Fibroblast of lung (primary cell): ENCODE data around the gene CDYL. TPM values are rescaled to one million over a fixed set of nuclear protein-coding genes. Genes with fewer than 3 reads are reported as not detected.

Experiments
- DNase-seq, 2 donors: peaks; one replicate each; pipeline versions ENCODE4 v3.0.0 to v3.0.0-alpha.2; 2010; ENCODE audit warnings: low read depth in 2 of 2
- H2AFZ ChIP-seq: 2 replicates; pipeline ENCODE4 v1.5.1; 2012; ENCODE audit warnings: low read length, control low read depth, inconsistent platforms
- H3K27ac ChIP-seq: 2 replicates; pipeline ENCODE4 v1.5.1; 2011; ENCODE audit warnings: low read length, control low read depth; ENCODE audit not compliant: insufficient read depth
- H3K27me3 ChIP-seq: 2 replicates; pipeline ENCODE4 v1.5.1; 2011; ENCODE audit warnings: mild to moderate bottlenecking, low read length; ENCODE audit not compliant: control insufficient read depth, insufficient read depth
- H3K36me3 ChIP-seq: 2 replicates; pipeline ENCODE4 v1.5.1; 2011; ENCODE audit warnings: low read length; ENCODE audit not compliant: control insufficient read depth, insufficient read depth
- H3K4me1 ChIP-seq: 2 replicates; pipeline ENCODE4 v1.5.1; 2011; ENCODE audit warnings: low read length; ENCODE audit not compliant: control insufficient read depth, insufficient read depth; ENCODE audit errors: extremely low read depth
- H3K4me2 ChIP-seq: 2 replicates; pipeline ENCODE4 v1.5.1; 2011; ENCODE audit warnings: low read length, control low read depth; ENCODE audit not compliant: insufficient read depth; ENCODE audit errors: extremely low read depth
- H3K4me3 ChIP-seq, 4 experiments: fragments of 200-600 bp in 1 of 4; sonication (generic) in 1 of 4; replicated peaks in 1 of 4; 2 replicates each; pipeline ENCODE4 v1.5.1; 2011 to 2016; ENCODE audit warnings: low read length in 4 of 4, low read depth in 3 of 4, mild to moderate bottlenecking in 3 of 4, control low read depth in 2 of 4, inconsistent platforms in 1 of 4, mixed read lengths in 1 of 4; ENCODE audit not compliant: insufficient read depth in 1 of 4; ENCODE audit errors: control extremely low read depth in 1 of 4
- H3K79me2 ChIP-seq: 2 replicates; pipeline ENCODE4 v1.5.1; 2012; ENCODE audit warnings: mild to moderate bottlenecking, low read length, inconsistent platforms; ENCODE audit not compliant: control insufficient read depth, insufficient read depth
- H3K9ac ChIP-seq: 2 replicates; pipeline ENCODE4 v1.5.1; 2011; ENCODE audit warnings: mild to moderate bottlenecking, low read length, control low read depth; ENCODE audit not compliant: insufficient read depth
- H3K9me3 ChIP-seq: 2 replicates; pipeline ENCODE4 v1.5.1; 2012; ENCODE audit warnings: low read depth, low read length; ENCODE audit not compliant: control insufficient read depth, insufficient read depth
- H4K20me1 ChIP-seq: 2 replicates; pipeline ENCODE4 v1.5.1; 2011; ENCODE audit warnings: low read length; ENCODE audit not compliant: control insufficient read depth, insufficient read depth; ENCODE audit errors: extremely low read depth
- EZH2 ChIP-seq: IDR thresholded peaks from 2 replicates; pipeline ENCODE4 v1.5.1; 2012; ENCODE audit warnings: low read length, control low read depth, mild to moderate bottlenecking; ENCODE audit errors: missing control alignments
- polyA plus RNA-seq, 2 donors: library from polyadenylated mRNA; depleted of rRNA in 1 of 2; stranded (reverse) in 1 of 2; unstranded in 1 of 2; fragments of >200 nt; gene quantifications; 2 replicates each; pipeline ENCODE4 v1.2.1, GENCODE V29; 2011 to 2012; ENCODE audit warnings: missing spikeins in 1 of 2
- total RNA-seq: library from RNA; depleted of rRNA; stranded (reverse); fragments of >200 nt; gene quantifications from 2 replicates; pipeline ENCODE4 v1.2.1, GENCODE V29; 2014
- TF ChIP-seq, protein P1 (sequence below), 2 donors: IDR thresholded peaks in 1 of 2; conservative IDR thresholded peaks in 1 of 2; 1 replicate in 1 of 2; 2 replicates in 1 of 2; pipeline ENCODE4 v1.5.1; 2011 to 2012; ENCODE audit warnings: low read length in 2 of 2, control low read depth in 1 of 2, inconsistent platforms in 1 of 2, low read depth in 1 of 2, mild to moderate bottlenecking in 1 of 2

The CDYL gene
- total and polyA plus RNA-seq, 2 donors (not counting 1 experiment from before 2014, with no cell fraction given) = 20.6 to 24.9 TPM

DNA sequence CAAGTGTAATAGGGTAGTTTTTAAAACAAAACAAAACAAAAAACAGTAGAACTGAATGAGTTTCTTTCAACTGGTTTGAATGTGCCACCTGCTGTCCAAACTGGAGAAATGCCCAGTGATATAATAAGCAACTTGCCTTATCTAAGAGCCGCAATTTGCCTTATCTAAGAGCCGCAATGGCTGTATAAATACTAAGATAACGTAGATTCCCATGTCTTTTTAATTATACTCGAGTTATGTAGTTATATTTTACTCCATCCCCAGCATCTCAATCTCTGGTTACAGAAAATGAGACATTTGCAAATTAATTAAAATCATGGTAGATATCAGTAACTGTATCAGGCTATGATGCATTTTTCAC, 160.5 kb downstream of the CDYL start:
- Histone ChIP-seq H3K4me1 (peaks cover 7% of the 10 kb centered on the region), H3K79me2 (peaks cover 2% of the 10 kb centered on the region), H4K20me1 (no peaks in the 10 kb centered on the region), H3K27me3 (no peaks in the 10 kb centered on the region), H3K36me3 (no peaks in the 10 kb centered on the region), H3K9me3 (no peaks in the 10 kb centered on the region), H3K27ac (no peak overlapping the region), H2AFZ (no peak overlapping the region), H3K9ac (no peak overlapping the region), H3K4me2 (peak overlapping the region; percentile 33), H3K4me3 (no peak overlapping the region)
- TF ChIP-seq EZH2 = no peak
- TF ChIP-seq, protein P1, sequence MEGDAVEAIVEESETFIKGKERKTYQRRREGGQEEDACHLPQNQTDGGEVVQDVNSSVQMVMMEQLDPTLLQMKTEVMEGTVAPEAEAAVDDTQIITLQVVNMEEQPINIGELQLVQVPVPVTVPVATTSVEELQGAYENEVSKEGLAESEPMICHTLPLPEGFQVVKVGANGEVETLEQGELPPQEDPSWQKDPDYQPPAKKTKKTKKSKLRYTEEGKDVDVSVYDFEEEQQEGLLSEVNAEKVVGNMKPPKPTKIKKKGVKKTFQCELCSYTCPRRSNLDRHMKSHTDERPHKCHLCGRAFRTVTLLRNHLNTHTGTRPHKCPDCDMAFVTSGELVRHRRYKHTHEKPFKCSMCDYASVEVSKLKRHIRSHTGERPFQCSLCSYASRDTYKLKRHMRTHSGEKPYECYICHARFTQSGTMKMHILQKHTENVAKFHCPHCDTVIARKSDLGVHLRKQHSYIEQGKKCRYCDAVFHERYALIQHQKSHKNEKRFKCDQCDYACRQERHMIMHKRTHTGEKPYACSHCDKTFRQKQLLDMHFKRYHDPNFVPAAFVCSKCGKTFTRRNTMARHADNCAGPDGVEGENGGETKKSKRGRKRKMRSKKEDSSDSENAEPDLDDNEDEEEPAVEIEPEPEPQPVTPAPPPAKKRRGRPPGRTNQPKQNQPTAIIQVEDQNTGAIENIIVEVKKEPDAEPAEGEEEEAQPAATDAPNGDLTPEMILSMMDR (conservative IDR thresholded peaks at IDR 0.05 in 1 of 2, IDR thresholded peaks at IDR 0.05 in 1 of 2; ENCODE audit: low read depth in 1 of 2, low read length in 2 of 2) = peak; percentile 62 to 67
- DNase-seq = peak; percentile 68 to 83

DNA sequence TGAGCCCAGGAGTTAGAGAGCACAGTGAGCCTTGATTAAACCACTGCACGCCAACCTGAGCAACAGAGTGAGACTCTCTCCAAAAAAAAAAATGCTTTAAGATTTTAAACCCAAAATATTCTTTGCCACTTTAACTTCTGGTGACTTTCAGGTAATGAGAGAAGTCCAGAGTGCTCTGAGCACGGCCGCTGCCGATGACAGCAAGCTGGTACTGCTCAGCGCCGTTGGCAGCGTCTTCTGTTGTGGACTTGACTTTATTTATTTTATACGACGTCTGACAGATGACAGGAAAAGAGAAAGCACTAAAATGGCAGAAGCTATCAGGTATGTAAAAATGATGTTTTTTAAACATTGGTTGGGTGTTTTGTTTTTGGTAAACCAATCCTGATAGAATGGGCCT, 161.2 kb downstream of the CDYL start:
- Histone ChIP-seq H3K79me2 (no peaks in the 10 kb centered on the region), H3K36me3 (no peaks in the 10 kb centered on the region), H3K4me1 (peaks cover 12% of the 10 kb centered on the region), H3K4me2 (no peak overlapping the region), H3K9me3 (no peaks in the 10 kb centered on the region), H3K27ac (no peak overlapping the region), H2AFZ (no peak overlapping the region), H4K20me1 (no peaks in the 10 kb centered on the region), H3K27me3 (no peaks in the 10 kb centered on the region), H3K4me3 (no peak overlapping the region), H3K9ac (no peak overlapping the region)
- TF ChIP-seq EZH2 = no peak
- TF ChIP-seq, protein P1 (conservative IDR thresholded peaks at IDR 0.05 in 1 of 2, IDR thresholded peaks at IDR 0.05 in 1 of 2; ENCODE audit: low read depth in 1 of 2, low read length in 2 of 2) = no peak
- no peak for DNase-seq

GRCh38 chr6:4939241-4939640, 163.0 kb downstream of the CDYL start:
- Histone ChIP-seq H3K79me2 (no peaks in the 10 kb centered on the region), H3K9ac (no peak overlapping the region), H3K4me3 (no peak overlapping the region), H3K4me1 (peaks cover 21% of the 10 kb centered on the region), H3K36me3 (peaks cover 2% of the 10 kb centered on the region), H2AFZ (no peak overlapping the region), H3K27me3 (no peaks in the 10 kb centered on the region), H4K20me1 (no peaks in the 10 kb centered on the region), H3K9me3 (no peaks in the 10 kb centered on the region), H3K27ac (no peak overlapping the region), H3K4me2 (no peak overlapping the region)
- no peak for DNase-seq
- TF ChIP-seq, protein P1 (conservative IDR thresholded peaks at IDR 0.05 in 1 of 2, IDR thresholded peaks at IDR 0.05 in 1 of 2; ENCODE audit: low read depth in 1 of 2, low read length in 2 of 2) = no peak
- TF ChIP-seq EZH2 = no peak
